Measurements from ENCODE around the gene EPB41L4B.
"Not testable (repeated sequence)": the region's sequence is repeated elsewhere in the genome, so short reads cannot be mapped to it uniquely, and the experiment has no call there.

EPB41L4B gene

GRCh38 chr9:109286981-109287380 lies 33.9 kb downstream of the EPB41L4B start:
- no peak for TF ChIP-seq CTCF (IDR thresholded peaks at IDR 0.05; ENCODE audit: insufficient read depth, low read length, poor library complexity, severe bottlenecking)
- no peak overlapping the region for H3K4me3 ChIP-seq (replicated peaks; ENCODE audit: low read depth, low read length)
- no peak for DNase-seq (ENCODE audit: extremely low read depth, insufficient read length)
- H3K36me3 ChIP-seq (ENCODE audit: control insufficient read depth, insufficient read depth, low read length) = no peaks in the 10 kb centered on the region
- H3K27me3 ChIP-seq (replicated peaks; ENCODE audit: control insufficient read depth, insufficient read depth, low read length) = peaks cover 2% of the 10 kb centered on the region; the same call in 1 of the 2 replicates

GRCh38 chr9:109286571-109286977 lies 34.3 kb downstream of the EPB41L4B start:
- peaks cover 2% of the 10 kb centered on the region; the same call in 1 of the 2 replicates for H3K27me3 ChIP-seq (replicated peaks; ENCODE audit: control insufficient read depth, insufficient read depth, low read length)
- DNase-seq (ENCODE audit: extremely low read depth, insufficient read length) = no peak
- no peak for TF ChIP-seq CTCF (IDR thresholded peaks at IDR 0.05; ENCODE audit: insufficient read depth, low read length, poor library complexity, severe bottlenecking)
- no peak overlapping the region for H3K4me3 ChIP-seq (replicated peaks; ENCODE audit: low read depth, low read length)
- H3K36me3 ChIP-seq (ENCODE audit: control insufficient read depth, insufficient read depth, low read length) = no peaks in the 10 kb centered on the region

GRCh38 chr9:109283672-109284071 lies 37.2 kb downstream of the EPB41L4B start:
- H3K27me3 ChIP-seq (replicated peaks; ENCODE audit: control insufficient read depth, insufficient read depth, low read length); H3K4me3 ChIP-seq (replicated peaks; ENCODE audit: low read depth, low read length); DNase-seq (ENCODE audit: extremely low read depth, insufficient read length); H3K36me3 ChIP-seq (ENCODE audit: control insufficient read depth, insufficient read depth, low read length): not testable (repeated sequence)

- peaks cover 2% of the 10 kb centered on the region; the same call in 1 of the 2 replicates for H3K27me3 ChIP-seq (replicated peaks; ENCODE audit: control insufficient read depth, insufficient read depth, low read length)
- DNase-seq (ENCODE audit: extremely low read depth, insufficient read length) = no peak
- no peak for TF ChIP-seq CTCF (IDR thresholded peaks at IDR 0.05; ENCODE audit: insufficient read depth, low read length, poor library complexity, severe bottlenecking)
- H3K36me3 ChIP-seq (ENCODE audit: control insufficient read depth, insufficient read depth, low read length) = no peaks in the 10 kb centered on the region
- no peak overlapping the region for H3K4me3 ChIP-seq (replicated peaks; ENCODE audit: low read depth, low read length)
Observed at GRCh38 chr9:109283012-109283411, 37.8 kb downstream of the EPB41L4B start.

GRCh38 chr9:109282302-109282701 lies 38.6 kb downstream of the EPB41L4B start:
- no peak for TF ChIP-seq CTCF (IDR thresholded peaks at IDR 0.05; ENCODE audit: insufficient read depth, low read length, poor library complexity, severe bottlenecking)

GRCh38 chr9:109281518-109281917 lies 39.3 kb downstream of the EPB41L4B start:
- no peak for DNase-seq (ENCODE audit: extremely low read depth, insufficient read length)
- no peaks in the 10 kb centered on the region for H3K36me3 ChIP-seq (ENCODE audit: control insufficient read depth, insufficient read depth, low read length)
- TF ChIP-seq CTCF (IDR thresholded peaks at IDR 0.05; ENCODE audit: insufficient read depth, low read length, poor library complexity, severe bottlenecking) = no peak
- H3K4me3 ChIP-seq (replicated peaks; ENCODE audit: low read depth, low read length) = no peak overlapping the region
- no peaks in the 10 kb centered on the region; the same call in 1 of the 2 replicates for H3K27me3 ChIP-seq (replicated peaks; ENCODE audit: control insufficient read depth, insufficient read depth, low read length)

More at GRCh38 chr9:109282302-109282701, 38.6 kb downstream of the EPB41L4B start:
- peaks cover 1% of the 10 kb centered on the region; the same call in 1 of the 2 replicates for H3K27me3 ChIP-seq (replicated peaks; ENCODE audit: control insufficient read depth, insufficient read depth, low read length)
- no peak for DNase-seq (ENCODE audit: extremely low read depth, insufficient read length)
- no peak overlapping the region for H3K4me3 ChIP-seq (replicated peaks; ENCODE audit: low read depth, low read length)
- no peaks in the 10 kb centered on the region for H3K36me3 ChIP-seq (ENCODE audit: control insufficient read depth, insufficient read depth, low read length)
